AG09319 (cell line): Measurements from ENCODE around the gene BPIFB1.

Source experiments
- DNase-seq: peaks from one replicate; pipeline ENCODE4 v3.0.0-alpha.2; 2010; ENCODE audit warnings: low read depth; ENCODE audit errors: extremely low read depth
- TF ChIP-seq, protein P1 (sequence below): IDR thresholded peaks from 2 replicates; pipeline ENCODE4 v1.5.1; 2011; ENCODE audit warnings: low read depth, mild to moderate bottlenecking, inconsistent platforms, low read length, moderate library complexity

BPIFB1 gene

GRCh38 chr20:33255005-33255404 lies 28.0 kb upstream of the BPIFB1 start:
- no peak for DNase-seq
- TF ChIP-seq, protein P1, sequence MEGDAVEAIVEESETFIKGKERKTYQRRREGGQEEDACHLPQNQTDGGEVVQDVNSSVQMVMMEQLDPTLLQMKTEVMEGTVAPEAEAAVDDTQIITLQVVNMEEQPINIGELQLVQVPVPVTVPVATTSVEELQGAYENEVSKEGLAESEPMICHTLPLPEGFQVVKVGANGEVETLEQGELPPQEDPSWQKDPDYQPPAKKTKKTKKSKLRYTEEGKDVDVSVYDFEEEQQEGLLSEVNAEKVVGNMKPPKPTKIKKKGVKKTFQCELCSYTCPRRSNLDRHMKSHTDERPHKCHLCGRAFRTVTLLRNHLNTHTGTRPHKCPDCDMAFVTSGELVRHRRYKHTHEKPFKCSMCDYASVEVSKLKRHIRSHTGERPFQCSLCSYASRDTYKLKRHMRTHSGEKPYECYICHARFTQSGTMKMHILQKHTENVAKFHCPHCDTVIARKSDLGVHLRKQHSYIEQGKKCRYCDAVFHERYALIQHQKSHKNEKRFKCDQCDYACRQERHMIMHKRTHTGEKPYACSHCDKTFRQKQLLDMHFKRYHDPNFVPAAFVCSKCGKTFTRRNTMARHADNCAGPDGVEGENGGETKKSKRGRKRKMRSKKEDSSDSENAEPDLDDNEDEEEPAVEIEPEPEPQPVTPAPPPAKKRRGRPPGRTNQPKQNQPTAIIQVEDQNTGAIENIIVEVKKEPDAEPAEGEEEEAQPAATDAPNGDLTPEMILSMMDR, result no peak

GRCh38 chr20:33257237-33257636 lies 25.8 kb upstream of the BPIFB1 start:
- DNase-seq, result no peak
- TF ChIP-seq, protein P1, result no peak

GRCh38 chr20:33259371-33259770 lies 23.6 kb upstream of the BPIFB1 start:
- TF ChIP-seq, protein P1, result no peak

GRCh38 chr20:33261465-33261864 lies 21.5 kb upstream of the BPIFB1 start:
- TF ChIP-seq, protein P1, result no peak
- no peak for DNase-seq

More at GRCh38 chr20:33259371-33259770, 23.6 kb upstream of the BPIFB1 start:
- no peak for DNase-seq

- TF ChIP-seq, protein P1, result peak; percentile 64
- DNase-seq, result peak; percentile 7
Measured at GRCh38 chr20:33262658-33263065, 20.4 kb upstream of the BPIFB1 start.

DNA sequence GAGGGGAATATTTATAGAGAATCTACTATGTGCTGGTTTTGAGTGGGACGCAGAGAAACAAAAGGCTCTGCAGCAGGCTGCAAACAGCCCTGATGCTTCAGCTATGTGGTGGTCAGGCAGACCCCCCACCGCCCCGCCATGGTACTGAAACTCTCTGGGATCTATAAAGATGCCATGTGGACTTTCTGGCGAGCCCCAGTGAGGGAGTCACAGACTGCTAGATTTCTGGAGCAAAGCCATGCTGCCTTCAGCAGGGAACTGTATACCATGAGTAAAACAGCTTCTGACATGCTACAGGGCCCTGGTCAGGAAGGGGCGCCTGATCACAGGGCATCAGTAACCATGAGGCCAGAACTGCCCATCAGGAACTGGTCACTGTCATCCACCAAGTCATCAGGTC lies 19.2 kb upstream of the BPIFB1 start:
- TF ChIP-seq, protein P1, result no peak
- no peak for DNase-seq

DNA sequence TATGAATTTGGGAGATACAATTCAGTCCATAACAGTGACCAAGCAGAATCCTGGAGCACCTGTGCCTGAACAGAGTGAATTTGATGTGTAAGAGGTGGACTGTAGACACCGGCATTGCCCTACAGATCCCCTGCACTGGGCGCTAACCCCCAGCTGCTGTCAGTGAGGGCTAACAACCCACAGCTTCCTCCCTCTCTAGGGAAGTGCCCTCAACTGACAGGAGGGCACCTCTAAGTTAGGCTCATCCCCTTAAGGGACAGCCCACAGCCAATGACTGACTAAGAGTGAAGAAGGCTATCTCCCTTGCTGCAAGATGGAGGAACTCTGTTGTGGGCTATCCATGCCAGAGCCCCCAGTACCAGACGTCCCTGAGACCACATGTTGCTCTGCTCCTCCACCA lies 15.3 kb upstream of the BPIFB1 start:
- TF ChIP-seq, protein P1, result no peak
- no peak for DNase-seq
